Ishikawa (cell line): Measurements from ENCODE around the gene CRYAB.

ENCODE experiments used
- EP300 ChIP-seq: IDR thresholded peaks from 2 replicates; pipeline ENCODE4 v1.6.1; 2012; ENCODE audit warnings: borderline replicate concordance
- RAD21 ChIP-seq: IDR thresholded peaks from 2 replicates; pipeline ENCODE4 v1.6.1; 2012; ENCODE audit warnings: low read depth
- REST ChIP-seq: IDR thresholded peaks from 2 replicates; pipeline ENCODE4 v1.6.1; 2012; ENCODE audit warnings: low read depth, mild to moderate bottlenecking
- TAF1 ChIP-seq: IDR thresholded peaks from 2 replicates; pipeline ENCODE4 v1.6.1; 2012; ENCODE audit warnings: low read depth, mild to moderate bottlenecking
- TF ChIP-seq, protein P1 (sequence below): IDR thresholded peaks from 2 replicates; pipeline ENCODE4 v1.6.1; 2012
- TF ChIP-seq, protein P2 (sequence below): IDR thresholded peaks from 2 replicates; pipeline ENCODE4 v1.6.1; 2012

GRCh38 chr11:111942829-111943228, 31.3 kb upstream of the CRYAB start:
- TF ChIP-seq REST (no peak), EP300 (no peak), RAD21 (no peak), TAF1 (no peak)
- TF ChIP-seq, protein P1, sequence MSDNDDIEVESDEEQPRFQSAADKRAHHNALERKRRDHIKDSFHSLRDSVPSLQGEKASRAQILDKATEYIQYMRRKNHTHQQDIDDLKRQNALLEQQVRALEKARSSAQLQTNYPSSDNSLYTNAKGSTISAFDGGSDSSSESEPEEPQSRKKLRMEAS, result no peak
- TF ChIP-seq, protein P2, sequence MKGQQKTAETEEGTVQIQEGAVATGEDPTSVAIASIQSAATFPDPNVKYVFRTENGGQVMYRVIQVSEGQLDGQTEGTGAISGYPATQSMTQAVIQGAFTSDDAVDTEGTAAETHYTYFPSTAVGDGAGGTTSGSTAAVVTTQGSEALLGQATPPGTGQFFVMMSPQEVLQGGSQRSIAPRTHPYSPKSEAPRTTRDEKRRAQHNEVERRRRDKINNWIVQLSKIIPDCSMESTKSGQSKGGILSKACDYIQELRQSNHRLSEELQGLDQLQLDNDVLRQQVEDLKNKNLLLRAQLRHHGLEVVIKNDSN, result no peak
